PC-9 (cell line): Measurements from ENCODE around the gene PITX2.

Source experiments
- CTCF ChIP-seq: fragments of 200-600 bp; sonication (generic); conservative IDR thresholded peaks from 2 replicates; pipeline ENCODE4 v1.6.1; 2017; ENCODE audit warnings: mixed run types, antibody characterized with exemption, mild to moderate bottlenecking, moderate library complexity
- EZH2 ChIP-seq: fragments of 200-600 bp; sonication (generic); IDR thresholded peaks from 2 replicates; pipeline ENCODE4 v1.8.0; 2017; ENCODE audit warnings: antibody characterized with exemption, low read depth

GRCh38 chr4:110638089-110638746, 15.3 kb upstream of the PITX2 start:
- TF ChIP-seq EZH2 (no peak), CTCF (no peak)
